Measurements from ENCODE around the gene SARDH. TPM values are rescaled to one million over a fixed set of nuclear protein-coding genes. Genes with fewer than 3 reads are reported as not detected.

The SARDH gene
- total and polyA plus RNA-seq, 2 donors (not counting 3 experiments of a cell fraction or from before 2014, with no cell fraction given), result 0.19 to 0.44 TPM

- CTCF ChIA-PET, result no interaction called here
- no peaks in the 10 kb centered on the region for H3K36me3 ChIP-seq (ENCODE audit: control insufficient read depth in 2 of 2, extremely low read depth in 1 of 2, insufficient read depth in 2 of 2, low read length in 2 of 2)
- no peaks in the 10 kb centered on the region for H3K79me2 ChIP-seq (ENCODE audit: control insufficient read depth, insufficient read depth, low read length)
- H3K4me1 ChIP-seq (ENCODE audit: control insufficient read depth, extremely low read depth, insufficient read depth, low read length), result no peaks in the 10 kb centered on the region
- H3K9me3 ChIP-seq (replicated peaks; ENCODE audit: control insufficient read depth, insufficient read depth, low read length), result no peaks in the 10 kb centered on the region
- H4K20me1 ChIP-seq (replicated peaks; ENCODE audit: control insufficient read depth, extremely low read depth, insufficient read depth, low read length), result no peaks in the 10 kb centered on the region
- no peak overlapping the region for H3K4me3 ChIP-seq (replicated peaks in 1 of 3; ENCODE audit: insufficient read depth in 1 of 3, low read depth in 1 of 3, low read length in 3 of 3)
- H3K27me3 ChIP-seq (ENCODE audit: control insufficient read depth in 2 of 2, insufficient read depth in 2 of 2, low read length in 2 of 2), result no peaks in the 10 kb centered on the region
- dilution Hi-C loops (cut with MboI; ENCODE audit: extremely low pct_ligation_motif_present, low sequenced_read_pairs), result no loop called here
- TF ChIP-seq GATA2 (IDR thresholded peaks at IDR 0.05; ENCODE audit: insufficient read depth, insufficient read length, low read depth, low read length) (no peak), FOS (IDR thresholded peaks at IDR 0.05; ENCODE audit: borderline replicate concordance, insufficient read depth, low read length) (no peak), CTCF (IDR thresholded peaks at IDR 0.05; ENCODE audit: extremely low read depth in 1 of 2, insufficient read depth in 1 of 2, low read depth in 1 of 2, low read length in 2 of 2) (no peak), MYC (IDR thresholded peaks at IDR 0.05; ENCODE audit: low read depth, low read length) (no peak), EZH2 (IDR thresholded peaks at IDR 0.05; ENCODE audit: borderline replicate concordance, low read depth, low read length, severe bottlenecking) (no peak), POLR2A (IDR thresholded peaks at IDR 0.05; ENCODE audit: low read depth, low read length) (no peak), POLR2AphosphoS5 (IDR thresholded peaks at IDR 0.05; ENCODE audit: insufficient read depth, low read depth, low read length) (no peak), JUN (IDR thresholded peaks at IDR 0.05; ENCODE audit: borderline replicate concordance, insufficient read depth, insufficient read length, low read depth) (no peak)
- TF ChIP-seq, protein P1, sequence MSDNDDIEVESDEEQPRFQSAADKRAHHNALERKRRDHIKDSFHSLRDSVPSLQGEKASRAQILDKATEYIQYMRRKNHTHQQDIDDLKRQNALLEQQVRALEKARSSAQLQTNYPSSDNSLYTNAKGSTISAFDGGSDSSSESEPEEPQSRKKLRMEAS (IDR thresholded peaks at IDR 0.05; ENCODE audit: insufficient read depth, insufficient read length), result no peak
- FAIRE-seq, result no peak
- no TSS peak for BruUV-seq (replicated peaks)
- H2AFZ ChIP-seq (ENCODE audit: low read depth, low read length), result no peak overlapping the region
- no peak overlapping the region for H3K4me2 ChIP-seq (ENCODE audit: insufficient read depth, low read length)
- DNase-seq (ENCODE audit: low read depth, low spot score), result no peak
- intact Hi-C loops (cut with micrococcal nuclease), result no loop called here
- H3K9ac ChIP-seq (replicated peaks; ENCODE audit: extremely low read depth, insufficient read depth, low read length), result no peak overlapping the region
- POLR2A ChIA-PET, result no interaction called here
- H3K27ac ChIP-seq (ENCODE audit: insufficient read depth, low read depth, low read length), result no peak overlapping the region
- no peaks in the 10 kb centered on the region for H3K9me1 ChIP-seq (replicated peaks; ENCODE audit: control insufficient read depth, extremely low read depth, insufficient read depth, low read length)
These were observed 19.4 kb downstream of the SARDH start for GRCh38 chr9:133718563-133719315.
